Karpas-422 (cell line): ENCODE data around the gene FAM174B. TPM values are rescaled to one million over a fixed set of nuclear protein-coding genes. Genes with fewer than 3 reads are reported as not detected.
"Not testable (repeated sequence)": the region's sequence is repeated elsewhere in the genome, so short reads cannot be mapped to it uniquely, and the experiment has no call there.

Experiments
- DNase-seq: peaks from one replicate; pipeline ENCODE4 v3.0.0-alpha.2; 2015
- H2AFZ ChIP-seq: fragments of 200-600 bp; sonication (generic); 2 replicates; pipeline ENCODE4 v1.6.1; 2014; ENCODE audit warnings: antibody characterized with exemption, low read length, mixed read lengths
- H3K27ac ChIP-seq: fragments of 200-600 bp; sonication (generic); 2 replicates; pipeline ENCODE4 v1.5.1; 2014; ENCODE audit warnings: mild to moderate bottlenecking, low read length, moderate library complexity
- H3K27me3 ChIP-seq: fragments of 200-600 bp; sonication (generic); 2 replicates; pipeline ENCODE4 v1.6.1; 2014; ENCODE audit warnings: low read length, mixed read lengths
- H3K36me3 ChIP-seq: fragments of 200-600 bp; sonication (generic); 2 replicates; pipeline ENCODE4 v1.6.1; 2014; ENCODE audit warnings: low read length, mixed read lengths; ENCODE audit not compliant: insufficient read depth
- H3K4me1 ChIP-seq: fragments of 200-600 bp; sonication (generic); 2 replicates; pipeline ENCODE4 v1.6.1; 2014; ENCODE audit warnings: mild to moderate bottlenecking, low read length, mixed read lengths
- H3K4me2 ChIP-seq: fragments of 200-600 bp; sonication (generic); 2 replicates; pipeline ENCODE4 v1.6.1; 2014; ENCODE audit warnings: low read length, low read depth, mild to moderate bottlenecking; ENCODE audit not compliant: poor library complexity, severe bottlenecking
- H3K4me3 ChIP-seq: fragments of 200-600 bp; sonication (generic); 2 replicates; pipeline ENCODE4 v1.5.1; 2014; ENCODE audit warnings: mild to moderate bottlenecking, antibody characterized with exemption, low read length, mixed read lengths
- H3K79me2 ChIP-seq: fragments of 200-600 bp; sonication (generic); 2 replicates; pipeline ENCODE4 v1.6.1; 2014; ENCODE audit warnings: mild to moderate bottlenecking, low read length, mixed read lengths
- H3K9ac ChIP-seq: fragments of 200-600 bp; sonication (generic); 2 replicates; pipeline ENCODE4 v1.6.0; 2014; ENCODE audit warnings: low read length
- H3K9me2 ChIP-seq: fragments of 200-600 bp; sonication (generic), shearing (Covaris generic); replicated peaks from 2 replicates; pipeline ENCODE4 v1.6.0; 2014; ENCODE audit warnings: mild to moderate bottlenecking, low read length, moderate library complexity; ENCODE audit not compliant: insufficient read depth
- H3K9me3 ChIP-seq: fragments of 300-700, 200-600 bp; sonication (generic); 2 replicates; pipeline ENCODE4 v1.6.1; 2014; ENCODE audit warnings: low read length, mixed read lengths
- H4K20me1 ChIP-seq: fragments of 200-600 bp; sonication (generic); 2 replicates; pipeline ENCODE4 v1.6.1; 2014; ENCODE audit warnings: mild to moderate bottlenecking, antibody characterized with exemption, low read length, low read depth; ENCODE audit not compliant: insufficient read depth
- total RNA-seq: library from RNA; depleted of rRNA; stranded (reverse); fragments of >200 nt; shearing (Covaris generic); gene quantifications from 2 replicates; pipeline ENCODE4 v1.2.3, GENCODE V29; 2014; ENCODE audit warnings: low replicate concordance

Gene FAM174B
- total RNA-seq, 1 experiment from 2014 or later: not detected

GRCh38 chr15:92614301-92614700 lies 41.3 kb downstream of the FAM174B start:
- no peaks in the 10 kb centered on the region for H3K27me3 ChIP-seq

DNA sequence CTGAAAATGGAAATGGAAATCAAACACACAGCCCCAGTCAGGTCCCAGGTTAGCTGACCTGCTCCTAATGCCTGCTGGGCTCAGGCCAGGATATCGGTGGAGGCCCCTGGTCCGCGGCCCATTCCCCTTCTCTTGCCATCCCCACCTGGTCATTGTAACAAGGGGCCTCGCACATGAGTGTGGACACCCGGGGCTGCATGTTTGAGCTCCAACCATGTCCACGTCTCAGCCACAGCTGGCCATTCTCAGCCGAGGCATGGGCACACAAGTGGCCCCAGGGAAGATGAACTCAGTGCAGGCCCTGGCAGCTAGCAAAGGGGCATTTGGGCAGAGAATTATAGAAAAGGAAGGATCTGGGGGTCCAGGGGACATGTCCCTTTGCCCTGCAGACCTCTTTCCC lies 41.7 kb downstream of the FAM174B start:
- H3K9me3 ChIP-seq: no peaks in the 10 kb centered on the region
- H3K9ac ChIP-seq: no peak overlapping the region
- no peaks in the 10 kb centered on the region for H3K4me1 ChIP-seq
- H4K20me1 ChIP-seq: no peaks in the 10 kb centered on the region
- H3K27ac ChIP-seq: no peak overlapping the region
- no peak for DNase-seq
- no peak overlapping the region for H2AFZ ChIP-seq
- no peak overlapping the region for H3K4me3 ChIP-seq
- no peaks in the 10 kb centered on the region for H3K9me2 ChIP-seq
- H3K79me2 ChIP-seq: no peaks in the 10 kb centered on the region
- H3K27me3 ChIP-seq: no peaks in the 10 kb centered on the region
- H3K36me3 ChIP-seq: no peaks in the 10 kb centered on the region
- no peak overlapping the region for H3K4me2 ChIP-seq

More at GRCh38 chr15:92614301-92614700, 41.3 kb downstream of the FAM174B start:
- Histone ChIP-seq H3K4me2 (no peak overlapping the region), H3K9me2 (no peaks in the 10 kb centered on the region), H3K9ac (no peak overlapping the region), H2AFZ (no peak overlapping the region), H3K36me3 (no peaks in the 10 kb centered on the region), H3K4me1 (no peaks in the 10 kb centered on the region), H3K9me3 (no peaks in the 10 kb centered on the region), H3K27ac (no peak overlapping the region), H3K4me3 (no peak overlapping the region), H4K20me1 (no peaks in the 10 kb centered on the region), H3K79me2 (no peaks in the 10 kb centered on the region)
- no peak for DNase-seq

- Histone ChIP-seq H3K4me2 (no peak overlapping the region), H3K4me3 (no peak overlapping the region), H3K9ac (no peak overlapping the region), H3K79me2 (no peaks in the 10 kb centered on the region), H3K36me3 (no peaks in the 10 kb centered on the region), H3K27ac (no peak overlapping the region), H3K4me1 (no peaks in the 10 kb centered on the region), H4K20me1 (no peaks in the 10 kb centered on the region), H2AFZ (no peak overlapping the region), H3K27me3 (no peaks in the 10 kb centered on the region), H3K9me2 (no peaks in the 10 kb centered on the region), H3K9me3 (no peaks in the 10 kb centered on the region)
- DNase-seq: no peak
Observed at GRCh38 chr15:92612891-92613290, 42.7 kb downstream of the FAM174B start.

DNA sequence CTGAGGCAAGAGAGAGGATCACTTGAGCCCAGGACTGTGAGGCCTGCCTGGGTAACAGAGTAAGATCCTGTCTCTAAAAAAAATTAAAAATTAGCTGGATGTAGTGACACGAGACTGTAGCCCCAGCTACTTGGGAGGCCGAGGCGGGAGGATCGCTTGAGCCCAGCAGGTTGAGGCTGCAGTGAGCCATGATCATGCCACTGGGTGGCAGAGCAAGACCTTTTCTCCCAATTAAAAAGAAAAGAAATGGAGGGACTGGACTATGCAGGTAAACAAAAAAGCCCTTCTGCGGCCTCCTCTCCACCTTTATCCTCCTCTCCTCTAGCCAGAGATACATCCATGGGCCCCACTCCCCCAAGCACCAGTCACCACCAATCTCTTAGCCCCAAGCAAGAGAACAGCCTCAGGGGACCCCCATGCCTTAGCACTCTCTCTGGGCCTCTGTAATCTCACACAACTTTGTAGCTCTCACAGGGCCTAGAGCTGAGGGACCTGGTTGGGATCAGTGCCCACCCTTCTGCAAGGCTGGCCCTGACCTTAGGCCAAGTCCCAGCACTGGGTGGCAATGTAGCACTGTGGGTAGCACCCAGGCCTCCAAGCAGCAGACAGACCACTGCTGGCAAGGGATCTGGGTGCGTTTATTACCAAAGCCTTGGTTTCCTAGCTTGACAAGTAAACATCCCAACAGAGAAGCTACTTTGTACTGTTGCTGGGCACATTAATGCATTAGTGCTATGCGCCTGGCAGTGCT lies 43.4 kb downstream of the FAM174B start:
- no peaks in the 10 kb centered on the region for H3K27me3 ChIP-seq
- H3K9me3 ChIP-seq: no peaks in the 10 kb centered on the region
- no peaks in the 10 kb centered on the region for H3K79me2 ChIP-seq
- H3K36me3 ChIP-seq: no peaks in the 10 kb centered on the region
- H3K4me2 ChIP-seq: no peak overlapping the region
- H3K9ac ChIP-seq: no peak overlapping the region
- H3K4me3 ChIP-seq: no peak overlapping the region
- H3K4me1 ChIP-seq: no peaks in the 10 kb centered on the region
- H2AFZ ChIP-seq: no peak overlapping the region
- no peaks in the 10 kb centered on the region for H3K9me2 ChIP-seq
- H3K27ac ChIP-seq: no peak overlapping the region
- DNase-seq: no peak
- H4K20me1 ChIP-seq: no peaks in the 10 kb centered on the region

DNA sequence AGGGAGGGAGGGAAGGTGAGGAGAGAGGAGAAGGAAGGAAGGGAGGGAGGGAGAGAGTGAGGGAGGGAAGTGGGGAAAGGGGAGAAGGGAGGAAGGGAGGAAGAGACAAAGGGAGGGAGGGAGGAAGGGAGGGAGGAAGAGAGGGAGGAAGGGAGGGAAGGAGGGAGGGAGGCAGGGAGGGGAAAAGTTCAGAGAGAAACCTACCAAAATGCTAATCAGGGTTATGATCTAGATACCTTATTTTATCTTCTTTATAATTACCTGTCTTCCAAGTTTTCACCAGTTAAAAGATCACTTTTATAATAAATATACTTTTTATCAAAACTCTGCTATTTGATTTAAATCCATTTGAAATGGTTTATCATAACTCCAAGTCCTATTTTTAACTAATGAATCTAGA lies 44.4 kb downstream of the FAM174B start:
- no peak overlapping the region for H3K4me3 ChIP-seq
- H3K4me2 ChIP-seq: no peak overlapping the region
- H3K27ac ChIP-seq: no peak overlapping the region
- H3K9me3 ChIP-seq: no peaks in the 10 kb centered on the region
- H4K20me1 ChIP-seq: no peaks in the 10 kb centered on the region
- H3K36me3 ChIP-seq: no peaks in the 10 kb centered on the region
- no peak for DNase-seq
- H3K79me2 ChIP-seq: no peaks in the 10 kb centered on the region
- no peaks in the 10 kb centered on the region for H3K4me1 ChIP-seq
- H3K9ac ChIP-seq: no peak overlapping the region
- H3K9me2 ChIP-seq: no peaks in the 10 kb centered on the region
- no peaks in the 10 kb centered on the region for H3K27me3 ChIP-seq
- no peak overlapping the region for H2AFZ ChIP-seq

GRCh38 chr15:92610101-92610520 lies 45.5 kb downstream of the FAM174B start:
- Histone ChIP-seq H3K9me2 (no peaks in the 10 kb centered on the region), H3K9me3 (no peaks in the 10 kb centered on the region), H2AFZ (no peak overlapping the region), H3K4me3 (no peak overlapping the region), H3K4me1 (no peaks in the 10 kb centered on the region), H3K9ac (no peak overlapping the region), H3K27ac (no peak overlapping the region), H3K36me3 (no peaks in the 10 kb centered on the region), H3K4me2 (no peak overlapping the region), H3K27me3 (no peaks in the 10 kb centered on the region), H4K20me1 (no peaks in the 10 kb centered on the region), H3K79me2 (no peaks in the 10 kb centered on the region)
- DNase-seq: no peak

GRCh38 chr15:92608866-92609700 lies 46.5 kb downstream of the FAM174B start:
- no peak for DNase-seq
- no peaks in the 10 kb centered on the region for H4K20me1 ChIP-seq
- no peaks in the 10 kb centered on the region for H3K36me3 ChIP-seq
- no peaks in the 10 kb centered on the region for H3K27me3 ChIP-seq
- H2AFZ ChIP-seq: no peak overlapping the region
- H3K9me3 ChIP-seq: no peaks in the 10 kb centered on the region
- no peak overlapping the region for H3K4me3 ChIP-seq
- no peak overlapping the region for H3K4me2 ChIP-seq
- no peaks in the 10 kb centered on the region for H3K9me2 ChIP-seq
- no peaks in the 10 kb centered on the region for H3K79me2 ChIP-seq
- no peaks in the 10 kb centered on the region for H3K4me1 ChIP-seq
- H3K27ac ChIP-seq: no peak overlapping the region
- H3K9ac ChIP-seq: no peak overlapping the region

DNA sequence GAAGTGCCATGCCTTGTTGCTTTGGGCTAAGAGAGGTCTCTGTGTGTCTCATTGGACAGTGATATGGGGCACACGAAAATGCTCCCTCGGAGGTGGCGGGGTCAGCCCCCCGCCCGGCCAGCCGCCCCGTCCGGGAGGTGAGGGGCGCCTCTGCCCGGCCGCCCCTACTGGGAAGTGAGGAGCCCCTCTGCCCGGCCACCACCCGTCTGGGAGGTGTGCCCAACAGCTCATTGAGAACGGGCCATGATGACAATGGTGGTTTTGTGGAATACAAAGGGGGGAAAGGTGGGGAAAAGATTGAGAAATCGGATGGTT lies 48.8 kb downstream of the FAM174B start:
- H3K36me3 ChIP-seq, H3K27ac ChIP-seq, H3K9ac ChIP-seq, H3K27me3 ChIP-seq, DNase-seq, H3K4me1 ChIP-seq, H3K4me3 ChIP-seq, H2AFZ ChIP-seq, H3K4me2 ChIP-seq, H4K20me1 ChIP-seq, H3K9me3 ChIP-seq, H3K79me2 ChIP-seq, H3K9me2 ChIP-seq: not testable (repeated sequence)
